Upper lobe of right lung (tissue), 1 donor: ENCODE data around the gene SMIM1. TPM values are rescaled to one million over a fixed set of nuclear protein-coding genes. Genes with fewer than 3 reads are reported as not detected.
A peak's percentile ranks its signal among the peaks of the same experiment; 100 is the strongest.

ENCODE experiments used
- ATAC-seq: fragments of 200-7000 bp; cut with Tn5 transposase; one replicate; pipeline ENCODE4 v1.9.1; 2020; ENCODE audit warnings: mild to moderate bottlenecking, moderate library complexity
- DNase-seq: peaks from one replicate; pipeline ENCODE4 v3.0.0-alpha.2; 2020
- H3K27ac ChIP-seq: fragments of 200-600 bp; one replicate; pipeline ENCODE4 v1.8.0; 2022
- H3K27me3 ChIP-seq: fragments of 200-600 bp; one replicate; pipeline ENCODE4 v1.8.0; 2022; ENCODE audit warnings: mild to moderate bottlenecking
- H3K36me3 ChIP-seq: fragments of 200-600 bp; one replicate; pipeline ENCODE4 v1.8.0; 2022
- H3K4me1 ChIP-seq: fragments of 200-600 bp; one replicate; pipeline ENCODE4 v1.8.0; 2022
- H3K4me3 ChIP-seq: fragments of 200-600 bp; one replicate; pipeline ENCODE4 v1.8.0; 2022; ENCODE audit warnings: mild to moderate bottlenecking
- H3K9me3 ChIP-seq: fragments of 200-600 bp; one replicate; pipeline ENCODE4 v1.8.0; 2022
- intact Hi-C: fragments of 100-400 bp; cut with DNase I; formaldehyde crosslinking; loops from one replicate; pipeline ENCODE4 v1.11.0; 2022
- total RNA-seq: library from RNA; stranded (reverse); fragmentation: NEBNext Ultra II Directional; extraction: Animal tissue kit (Norgen Biotek cat#: 25700); gene quantifications from one replicate; pipeline ENCODE4 v1.2.1, GENCODE V29; 2021
- TF ChIP-seq, protein P1 (sequence below): fragments of 200-600 bp; IDR thresholded peaks from one replicate; pipeline ENCODE4 v1.8.0; 2022; ENCODE audit warnings: antibody characterized with exemption
- donor health status: DM: no; HTN: yes; CAD: no; lungs with severe emphysema.

The SMIM1 gene
- total RNA-seq, 1 donor from 2014 or later: 9.3 TPM

DNA sequence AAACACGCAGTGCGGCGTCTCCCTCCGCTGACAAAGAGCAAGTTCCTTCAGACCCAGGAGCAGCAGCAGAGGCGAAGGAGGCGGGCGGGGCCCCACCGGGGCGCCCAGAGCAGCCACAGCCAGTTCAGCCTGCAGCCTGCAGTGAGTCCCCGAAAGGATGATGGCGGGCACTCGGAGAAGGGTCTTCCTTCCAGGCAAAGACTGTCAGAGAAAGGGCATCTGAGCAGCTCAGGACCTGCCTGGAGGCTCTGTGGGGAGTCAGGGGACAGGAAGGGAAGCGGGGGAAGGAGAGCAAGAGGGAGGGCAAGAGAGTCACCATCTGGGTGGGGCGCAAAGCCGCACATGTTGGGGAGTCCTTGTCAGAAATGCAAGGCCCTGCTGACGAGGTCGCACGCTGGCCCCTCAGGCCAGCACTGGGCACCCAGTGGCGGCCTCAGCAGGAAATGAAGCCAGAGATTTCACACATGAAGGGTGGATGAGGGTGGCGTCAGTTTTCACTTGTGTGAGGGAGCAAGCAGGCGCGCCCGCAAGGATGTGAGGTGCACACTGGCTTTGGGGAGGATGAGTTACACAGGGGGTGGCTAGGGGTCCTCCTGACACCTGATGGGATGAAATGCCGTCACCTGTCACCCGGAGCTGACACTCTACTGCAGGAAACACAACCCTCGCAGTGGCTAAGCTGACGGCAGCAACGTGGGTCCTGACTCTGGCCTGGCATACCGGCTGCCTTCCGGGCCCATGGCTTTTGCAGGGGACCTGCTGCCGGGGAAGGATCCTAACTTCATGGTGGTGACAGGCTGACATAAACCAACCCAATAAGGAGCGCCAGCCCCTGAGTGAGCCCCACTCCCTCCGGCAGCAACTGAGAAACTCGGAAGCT lies 17.1 kb downstream of the SMIM1 start:
- DNase-seq (no peak), ATAC-seq (no peak)
- Histone ChIP-seq H3K27ac (no peak overlapping the region), H3K4me3 (no peak overlapping the region), H3K4me1 (peaks cover 16% of the 10 kb centered on the region), H3K27me3 (no peaks in the 10 kb centered on the region), H3K36me3 (peaks cover 32% of the 10 kb centered on the region), H3K9me3 (no peaks in the 10 kb centered on the region)
- intact Hi-C loops: no loop called here
- TF ChIP-seq, protein P1, sequence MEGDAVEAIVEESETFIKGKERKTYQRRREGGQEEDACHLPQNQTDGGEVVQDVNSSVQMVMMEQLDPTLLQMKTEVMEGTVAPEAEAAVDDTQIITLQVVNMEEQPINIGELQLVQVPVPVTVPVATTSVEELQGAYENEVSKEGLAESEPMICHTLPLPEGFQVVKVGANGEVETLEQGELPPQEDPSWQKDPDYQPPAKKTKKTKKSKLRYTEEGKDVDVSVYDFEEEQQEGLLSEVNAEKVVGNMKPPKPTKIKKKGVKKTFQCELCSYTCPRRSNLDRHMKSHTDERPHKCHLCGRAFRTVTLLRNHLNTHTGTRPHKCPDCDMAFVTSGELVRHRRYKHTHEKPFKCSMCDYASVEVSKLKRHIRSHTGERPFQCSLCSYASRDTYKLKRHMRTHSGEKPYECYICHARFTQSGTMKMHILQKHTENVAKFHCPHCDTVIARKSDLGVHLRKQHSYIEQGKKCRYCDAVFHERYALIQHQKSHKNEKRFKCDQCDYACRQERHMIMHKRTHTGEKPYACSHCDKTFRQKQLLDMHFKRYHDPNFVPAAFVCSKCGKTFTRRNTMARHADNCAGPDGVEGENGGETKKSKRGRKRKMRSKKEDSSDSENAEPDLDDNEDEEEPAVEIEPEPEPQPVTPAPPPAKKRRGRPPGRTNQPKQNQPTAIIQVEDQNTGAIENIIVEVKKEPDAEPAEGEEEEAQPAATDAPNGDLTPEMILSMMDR: no peak

GRCh38 chr1:3790500-3790923 lies 18.0 kb downstream of the SMIM1 start:
- H3K4me1 ChIP-seq: peaks cover 25% of the 10 kb centered on the region
- H3K36me3 ChIP-seq: peaks cover 23% of the 10 kb centered on the region
- ATAC-seq: no peak

DNA sequence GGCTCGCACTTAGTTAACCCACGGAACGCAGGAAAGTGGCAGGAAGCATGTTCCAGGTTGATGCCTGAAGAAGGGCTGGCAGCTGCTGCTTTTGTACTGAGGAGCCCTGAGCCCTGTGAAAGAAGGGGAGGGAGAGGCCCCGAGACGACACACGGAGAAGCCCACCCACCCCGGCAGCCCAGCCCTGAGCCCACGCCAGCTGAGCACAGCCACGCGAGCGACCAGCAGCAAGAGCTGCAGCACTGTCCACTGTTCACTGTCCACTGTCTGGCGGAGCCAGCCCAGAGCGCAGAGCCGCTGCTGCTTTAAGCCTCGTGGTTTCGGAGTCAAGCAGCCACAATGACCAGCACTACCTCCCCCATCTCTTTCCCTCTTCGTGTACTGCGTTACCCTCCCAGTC lies 18.4 kb downstream of the SMIM1 start:
- ATAC-seq: no peak

More at GRCh38 chr1:3790500-3790923, 18.0 kb downstream of the SMIM1 start:
- intact Hi-C loops: no loop called here
- TF ChIP-seq, protein P1: no peak
- Histone ChIP-seq H3K9me3 (no peaks in the 10 kb centered on the region), H3K4me3 (no peak overlapping the region), H3K27ac (no peak overlapping the region), H3K27me3 (no peaks in the 10 kb centered on the region)
- DNase-seq: no peak

DNA sequence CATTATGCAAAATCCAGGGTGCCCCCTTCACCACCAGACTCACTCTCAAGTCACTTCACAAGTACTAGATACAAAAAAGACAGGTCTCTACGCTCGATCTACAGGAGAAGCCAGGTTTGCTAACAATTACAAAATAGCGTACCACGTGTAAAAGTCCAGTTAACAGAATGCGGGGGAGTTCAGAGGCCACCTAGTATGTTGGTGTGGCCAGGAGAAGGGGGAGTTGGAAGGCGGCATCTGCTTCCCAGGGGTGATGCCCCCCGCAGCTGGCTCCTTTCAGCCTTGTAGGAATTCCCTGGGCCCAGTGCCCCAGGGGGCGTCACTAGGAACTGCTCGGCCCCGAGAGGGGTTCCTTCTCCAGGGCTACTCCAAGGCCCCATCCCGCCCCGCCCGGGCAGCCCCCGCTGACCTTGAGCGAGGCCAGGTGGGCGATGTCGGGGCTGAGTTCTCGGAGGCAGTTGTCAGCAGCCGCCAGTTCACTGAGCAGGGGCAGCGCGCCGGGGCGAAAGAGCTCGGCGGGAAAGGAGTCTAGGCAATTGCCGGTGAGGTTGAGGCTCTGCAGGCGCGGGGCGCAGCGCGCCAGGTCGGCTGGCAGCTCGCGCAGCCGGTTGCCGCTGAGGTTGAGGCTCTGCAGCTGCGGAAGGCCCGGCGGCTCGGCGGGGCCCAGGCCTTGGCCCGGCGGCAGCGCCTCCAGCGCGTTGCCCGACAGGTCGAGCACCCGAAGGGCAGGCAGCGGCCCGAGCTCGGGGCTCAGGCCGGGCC lies 23.1 kb downstream of the SMIM1 start:
- ATAC-seq (no peak), DNase-seq (no peak)
- H3K4me3 ChIP-seq: peak overlapping the region; percentile 83
- H3K9me3 ChIP-seq: no peaks in the 10 kb centered on the region
- peaks cover 29% of the 10 kb centered on the region for H3K4me1 ChIP-seq
- H3K27me3 ChIP-seq: no peaks in the 10 kb centered on the region
- H3K27ac ChIP-seq: peak overlapping the region; percentile 67
- TF ChIP-seq, protein P1: no peak
- no peaks in the 10 kb centered on the region for H3K36me3 ChIP-seq
- intact Hi-C loops: no loop called here

More for the DNA sequence above, 18.4 kb downstream of the SMIM1 start:
- Histone ChIP-seq H3K27ac (no peak overlapping the region), H3K9me3 (no peaks in the 10 kb centered on the region), H3K4me1 (peaks cover 26% of the 10 kb centered on the region), H3K36me3 (peaks cover 19% of the 10 kb centered on the region), H3K4me3 (no peak overlapping the region), H3K27me3 (no peaks in the 10 kb centered on the region)
- TF ChIP-seq, protein P1: no peak
- no peak for DNase-seq
- intact Hi-C loops: no loop called here

GRCh38 chr1:3796215-3797061 lies 23.9 kb downstream of the SMIM1 start, which contains the start of gene LRRC47:
TSS of gene LRRC47 (minus strand) at chr1:3796498. CDS start at chr1:3796476, 22 bp downstream.
- H3K4me3 ChIP-seq: peak within 1 kb of the TSS; percentile 83
- H3K9me3 ChIP-seq: no peaks in the 10 kb centered on the region
- intact Hi-C loops: no loop called here
- DNase-seq (peak; percentile 98), ATAC-seq (peak; percentile 100)
- peak within 1 kb of the TSS; percentile 67 for H3K27ac ChIP-seq
- TF ChIP-seq, protein P1: no peak
- peaks cover 29% of the 10 kb centered on the region for H3K4me1 ChIP-seq
- H3K36me3 ChIP-seq: no peaks in the 10 kb centered on the region
- H3K27me3 ChIP-seq: no peaks in the 10 kb centered on the region
